Stimulated activated CD4-positive, alpha-beta T cell treated with anti-CD3 and anti-CD28 coated beads, Interleukin-15, amount 100 ng/mL, for 48 hours (primary cell): ENCODE data around the gene PHKG2.

Experiments
- DNase-seq, 2 donors: peaks; one replicate each; pipeline ENCODE4 v3.0.0-alpha.2; 2020; ENCODE audit warnings: low read depth in 2 of 2

PHKG2 gene

GRCh38 chr16:30755955-30756780, 7.9 kb downstream of the PHKG2 start:
- DNase-seq: no peak

- DNase-seq: no peak
Observed at GRCh38 chr16:30756781-30757100, 8.5 kb downstream of the PHKG2 start.

GRCh38 chr16:30757316-30757715, 9.1 kb downstream of the PHKG2 start:
- no peak for DNase-seq

GRCh38 chr16:30758988-30759491, 10.8 kb downstream of the PHKG2 start:
- DNase-seq: no peak

GRCh38 chr16:30760001-30760559, 11.9 kb downstream of the PHKG2 start:
- no peak for DNase-seq

GRCh38 chr16:30760577-30761426, 12.6 kb downstream of the PHKG2 start:
- no peak for DNase-seq

GRCh38 chr16:30761427-30761927, 13.3 kb downstream of the PHKG2 start:
- no peak for DNase-seq

- DNase-seq: peak; percentile 87
Observed at GRCh38 chr16:30761928-30762902, 14.0 kb downstream of the PHKG2 start, which contains the start of the genes CFAP119 and RNF40. TSS of gene CFAP119 (minus strand) at chr16:30762062. CDS start at chr16:30761748, 314 bp downstream. TSS of gene RNF40 (plus strand) at chr16:30762322. CDS start at chr16:30762546, 224 bp downstream.

GRCh38 chr16:30762991-30763725, 14.9 kb downstream of the PHKG2 start:
- DNase-seq: no peak

- no peak for DNase-seq
Observed at GRCh38 chr16:30764086-30764485, 15.9 kb downstream of the PHKG2 start.

- DNase-seq: no peak
Observed at GRCh38 chr16:30764816-30765465, 16.7 kb downstream of the PHKG2 start.

- no peak for DNase-seq
Observed at GRCh38 chr16:30766206-30766932, 18.1 kb downstream of the PHKG2 start.

GRCh38 chr16:30766933-30767284, 18.7 kb downstream of the PHKG2 start:
- no peak for DNase-seq

GRCh38 chr16:30767767-30768465, 19.7 kb downstream of the PHKG2 start:
- DNase-seq: no peak

- DNase-seq: no peak
Observed at GRCh38 chr16:30768583-30769181, 20.5 kb downstream of the PHKG2 start.

GRCh38 chr16:30769379-30770089, 21.3 kb downstream of the PHKG2 start:
- DNase-seq: no peak

- no peak for DNase-seq
Observed at GRCh38 chr16:30771726-30772125, 23.5 kb downstream of the PHKG2 start.
